ACC112 (cell line): ENCODE results near the gene SLAIN2.

ENCODE experiments used
- H2AFZ ChIP-seq: fragments of 200-600 bp; sonication (generic); one replicate; pipeline ENCODE4 v1.6.0; 2017; ENCODE audit warnings: antibody characterized with exemption, low read length; ENCODE audit not compliant: unreplicated experiment
- H3K27ac ChIP-seq: fragments of 200-600 bp; sonication (generic); 2 replicates; pipeline ENCODE4 v1.5.1; 2014; ENCODE audit warnings: low read depth, mild to moderate bottlenecking, antibody characterized with exemption, low read length, moderate library complexity
- H3K27me3 ChIP-seq: fragments of 200-600 bp; sonication (generic); 2 replicates; pipeline ENCODE4 v1.6.1; 2014; ENCODE audit warnings: mild to moderate bottlenecking, antibody characterized with exemption, low read length, moderate library complexity, mixed read lengths; ENCODE audit not compliant: insufficient read depth
- H3K36me3 ChIP-seq: fragments of 200-600 bp; sonication (generic); 2 replicates; pipeline ENCODE4 v1.6.1; 2016; ENCODE audit warnings: mild to moderate bottlenecking, antibody characterized with exemption, low read length, moderate library complexity, mixed read lengths; ENCODE audit not compliant: insufficient read depth
- H3K4me1 ChIP-seq: fragments of 200-600 bp; sonication (generic); one replicate; pipeline ENCODE4 v1.6.1; 2016; ENCODE audit warnings: low read length, mixed read lengths; ENCODE audit not compliant: insufficient read depth, unreplicated experiment, control insufficient read depth
- H3K4me3 ChIP-seq: fragments of 200-600 bp; sonication (generic); 2 replicates; pipeline ENCODE4 v1.5.1; 2014; ENCODE audit warnings: mild to moderate bottlenecking, low read depth, low read length
- H3K79me2 ChIP-seq: fragments of 200-600 bp; sonication (generic); one replicate; pipeline ENCODE4 v1.6.0; 2016; ENCODE audit warnings: low read length; ENCODE audit not compliant: control insufficient read depth, unreplicated experiment, insufficient read depth

Gene SLAIN2

DNA sequence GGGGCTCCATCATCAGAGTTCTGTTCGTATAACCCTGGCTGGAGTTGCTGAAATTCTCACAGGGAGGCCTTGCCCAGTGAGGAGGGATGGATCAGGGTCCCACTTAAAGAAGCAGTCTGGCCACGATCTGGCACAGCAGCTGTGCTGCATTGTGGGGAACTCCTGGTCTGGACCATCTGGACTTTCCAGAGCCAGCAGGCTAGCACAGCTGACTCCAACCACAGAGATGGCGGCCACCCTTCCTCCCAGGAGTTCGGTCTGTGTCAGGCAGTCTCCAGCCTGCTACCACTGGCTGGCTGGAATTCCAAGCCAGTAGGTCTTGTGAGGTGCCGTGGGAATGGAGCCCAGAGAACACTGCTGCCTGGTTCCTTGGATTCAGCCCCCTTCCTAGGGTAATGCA, 62.0 kb downstream of the SLAIN2 start:
- Histone ChIP-seq H3K4me1 (no peaks in the 10 kb centered on the region), H3K27me3 (no peaks in the 10 kb centered on the region), H3K36me3 (no peaks in the 10 kb centered on the region), H2AFZ (no peak overlapping the region), H3K79me2 (peaks cover 11% of the 10 kb centered on the region), H3K27ac (no peak overlapping the region), H3K4me3 (no peak overlapping the region)

- Histone ChIP-seq H2AFZ (no peak overlapping the region), H3K79me2 (peaks cover 11% of the 10 kb centered on the region), H3K4me3 (no peak overlapping the region), H3K27me3 (no peaks in the 10 kb centered on the region), H3K36me3 (0 out of 2 replicates have a peak, but pooled peaks cover 2% of the 10 kb centered on the region), H3K4me1 (no peaks in the 10 kb centered on the region), H3K27ac (no peak overlapping the region)
Measured at GRCh38 chr4:48403779-48404178, 62.5 kb downstream of the SLAIN2 start.

GRCh38 chr4:48405924-48406323, 64.6 kb downstream of the SLAIN2 start:
- Histone ChIP-seq H3K36me3 (0 out of 2 replicates have a peak, but pooled peaks cover 5% of the 10 kb centered on the region), H3K4me1 (no peaks in the 10 kb centered on the region), H3K27ac (no peak overlapping the region), H3K4me3 (no peak overlapping the region), H3K27me3 (no peaks in the 10 kb centered on the region), H3K79me2 (peaks cover 6% of the 10 kb centered on the region), H2AFZ (no peak overlapping the region)

GRCh38 chr4:48409203-48409602, 67.9 kb downstream of the SLAIN2 start:
- Histone ChIP-seq H3K4me1 (no peaks in the 10 kb centered on the region), H3K27ac (no peak overlapping the region), H3K79me2 (no peaks in the 10 kb centered on the region), H3K4me3 (no peak overlapping the region), H3K27me3 (no peaks in the 10 kb centered on the region), H3K36me3 (0 out of 2 replicates have a peak, but pooled peaks cover 5% of the 10 kb centered on the region), H2AFZ (no peak overlapping the region)

GRCh38 chr4:48410812-48411211, 69.5 kb downstream of the SLAIN2 start:
- Histone ChIP-seq H3K27ac (no peak overlapping the region), H3K4me1 (no peaks in the 10 kb centered on the region), H3K36me3 (0 out of 2 replicates have a peak, but pooled peaks cover 5% of the 10 kb centered on the region), H2AFZ (no peak overlapping the region), H3K4me3 (no peak overlapping the region), H3K79me2 (no peaks in the 10 kb centered on the region), H3K27me3 (no peaks in the 10 kb centered on the region)

- Histone ChIP-seq H2AFZ (no peak overlapping the region), H3K27ac (no peak overlapping the region), H3K4me1 (no peaks in the 10 kb centered on the region), H3K36me3 (peaks cover 10% of the 10 kb centered on the region; the same call in 1 of the 2 replicates), H3K4me3 (no peak overlapping the region), H3K79me2 (no peaks in the 10 kb centered on the region), H3K27me3 (no peaks in the 10 kb centered on the region)
Measured at GRCh38 chr4:48420144-48420543, 78.8 kb downstream of the SLAIN2 start.

DNA sequence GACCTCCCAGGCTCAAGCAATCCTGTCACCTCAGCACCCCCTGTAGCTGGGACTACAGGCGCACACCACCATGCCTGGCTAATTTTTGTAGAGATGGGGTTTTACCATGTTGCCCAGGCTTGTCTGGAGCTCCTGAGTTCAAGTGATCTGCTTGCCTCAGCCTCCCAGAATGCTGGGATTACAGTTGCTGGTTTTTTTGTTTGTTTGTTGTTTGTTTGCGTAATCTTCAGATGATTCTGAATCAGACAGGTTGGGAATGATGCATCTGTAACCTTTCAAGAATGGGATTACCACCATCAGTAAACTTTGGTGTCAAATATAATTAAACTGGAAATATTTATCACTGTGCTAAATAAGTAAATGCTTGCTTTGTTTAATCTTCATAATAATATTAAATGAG, 79.8 kb downstream of the SLAIN2 start:
- no peak overlapping the region for H3K4me3 ChIP-seq
- no peaks in the 10 kb centered on the region for H3K79me2 ChIP-seq
- peaks cover 10% of the 10 kb centered on the region; the same call in 1 of the 2 replicates for H3K36me3 ChIP-seq
- no peaks in the 10 kb centered on the region for H3K27me3 ChIP-seq
- no peaks in the 10 kb centered on the region for H3K4me1 ChIP-seq
- no peak overlapping the region for H3K27ac ChIP-seq
- no peak overlapping the region for H2AFZ ChIP-seq

GRCh38 chr4:48428926-48429325, 87.6 kb downstream of the SLAIN2 start:
- Histone ChIP-seq H3K36me3 (no peaks in the 10 kb centered on the region), H3K4me3 (no peak overlapping the region)

GRCh38 chr4:48429709-48430474, 88.6 kb downstream of the SLAIN2 start:
- H3K27ac ChIP-seq, result no peak overlapping the region
- no peaks in the 10 kb centered on the region for H3K27me3 ChIP-seq
- no peaks in the 10 kb centered on the region for H3K36me3 ChIP-seq
- no peaks in the 10 kb centered on the region for H3K79me2 ChIP-seq
- H2AFZ ChIP-seq, result no peak overlapping the region
- H3K4me1 ChIP-seq, result no peaks in the 10 kb centered on the region
- H3K4me3 ChIP-seq, result no peak overlapping the region

More at GRCh38 chr4:48428926-48429325, 87.6 kb downstream of the SLAIN2 start:
- Histone ChIP-seq H3K4me1 (no peaks in the 10 kb centered on the region), H3K27ac (no peak overlapping the region), H2AFZ (no peak overlapping the region), H3K27me3 (no peaks in the 10 kb centered on the region), H3K79me2 (no peaks in the 10 kb centered on the region)

- H3K27me3 ChIP-seq, result no peaks in the 10 kb centered on the region
- H3K79me2 ChIP-seq, result no peaks in the 10 kb centered on the region
- no peaks in the 10 kb centered on the region for H3K4me1 ChIP-seq
- no peak overlapping the region for H3K27ac ChIP-seq
- no peak overlapping the region for H3K4me3 ChIP-seq
- H2AFZ ChIP-seq, result no peak overlapping the region
- no peaks in the 10 kb centered on the region for H3K36me3 ChIP-seq
Measured at GRCh38 chr4:48431401-48431800, 90.1 kb downstream of the SLAIN2 start.

- Histone ChIP-seq H3K79me2 (no peaks in the 10 kb centered on the region), H3K4me1 (no peaks in the 10 kb centered on the region), H3K27me3 (no peaks in the 10 kb centered on the region), H3K27ac (no peak overlapping the region), H3K4me3 (no peak overlapping the region), H3K36me3 (no peaks in the 10 kb centered on the region), H2AFZ (no peak overlapping the region)
Measured at GRCh38 chr4:48432017-48432416, 90.7 kb downstream of the SLAIN2 start.
